Tibial nerve (tissue), 4 donors: ENCODE results near the gene RNF166.

Source experiments
- CTCF ChIP-seq, 5 experiments: fragments of 200-600 bp in 3 of 5; fragments of 450-650 bp in 2 of 5; sonication (generic) in 3 of 5; IDR thresholded peaks; one replicate each; pipeline ENCODE4 v1.5.1; 2016 to 2019; ENCODE audit warnings: antibody characterized with exemption in 5 of 5, mild to moderate bottlenecking in 3 of 5, moderate library complexity in 2 of 5
- EP300 ChIP-seq, 2 donors: sonication (generic); formaldehyde crosslinking; IDR thresholded peaks; one replicate each; pipeline ENCODE4 v1.6.1; 2017; ENCODE audit warnings: antibody characterized with exemption in 2 of 2, mild to moderate bottlenecking in 1 of 2
- POLR2A ChIP-seq, 2 donors: fragments of 450-650 bp; IDR thresholded peaks; one replicate each; pipeline ENCODE4 v1.6.1; 2017; ENCODE audit warnings: antibody characterized with exemption in 2 of 2, mild to moderate bottlenecking in 2 of 2, moderate library complexity in 2 of 2

GRCh38 chr16:88722784-88723506 lies 16.7 kb upstream of the RNF166 start:
- TF ChIP-seq EP300 (IDR thresholded peaks at IDR 0.05) (no peak), CTCF (IDR thresholded peaks at IDR 0.05) (no peak), POLR2A (IDR thresholded peaks at IDR 0.05) (no peak)
